ENCODE measurements around the gene FOXE1.

The FOXE1 gene

DNA sequence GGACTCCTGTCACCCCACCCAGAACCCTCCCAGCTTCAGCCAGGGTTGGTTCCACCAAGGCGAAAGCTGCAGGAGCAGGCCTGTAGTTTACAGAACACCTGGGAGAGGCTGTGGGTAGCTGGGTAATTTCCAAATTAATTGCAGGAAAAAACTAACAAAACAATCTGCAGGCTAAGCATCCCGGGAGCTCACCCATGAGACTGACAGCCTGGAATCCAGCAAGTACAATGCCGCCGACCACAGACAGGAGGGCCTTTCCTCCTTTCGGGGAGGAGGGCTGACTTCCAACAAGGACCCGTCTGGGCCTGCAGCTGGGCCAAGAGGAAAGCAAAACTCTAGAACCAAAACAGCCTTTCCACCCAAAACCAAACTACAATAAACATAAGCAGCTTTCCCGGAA is 10.3 kb downstream of the FOXE1 start:
- no peak overlapping the region for H3K4me2 ChIP-seq (ENCODE audit: low read depth, low read length)
- no peaks in the 10 kb centered on the region for H3F3A ChIP-seq (ENCODE audit: insufficient read depth, low read length)
- no peak for DNase-seq
- no peaks in the 10 kb centered on the region for H4K20me1 ChIP-seq (ENCODE audit: insufficient read depth, low read length)
- no peaks in the 10 kb centered on the region for H3K79me2 ChIP-seq (ENCODE audit: low read length)
- no peaks in the 10 kb centered on the region for H3K4me1 ChIP-seq (ENCODE audit: low read length)
- no peak overlapping the region for H3K27ac ChIP-seq (ENCODE audit: low read length)
- H3K36me3 ChIP-seq (replicated peaks; ENCODE audit: insufficient read depth, low read length) = no peaks in the 10 kb centered on the region
- H3K9me2 ChIP-seq (replicated peaks; ENCODE audit: insufficient read depth, low read length) = no peaks in the 10 kb centered on the region
- H3K27me3 ChIP-seq (replicated peaks; ENCODE audit: insufficient read depth, low read length) = peaks cover 4% of the 10 kb centered on the region; the same call in 1 of the 2 replicates
- TF ChIP-seq, protein P1, sequence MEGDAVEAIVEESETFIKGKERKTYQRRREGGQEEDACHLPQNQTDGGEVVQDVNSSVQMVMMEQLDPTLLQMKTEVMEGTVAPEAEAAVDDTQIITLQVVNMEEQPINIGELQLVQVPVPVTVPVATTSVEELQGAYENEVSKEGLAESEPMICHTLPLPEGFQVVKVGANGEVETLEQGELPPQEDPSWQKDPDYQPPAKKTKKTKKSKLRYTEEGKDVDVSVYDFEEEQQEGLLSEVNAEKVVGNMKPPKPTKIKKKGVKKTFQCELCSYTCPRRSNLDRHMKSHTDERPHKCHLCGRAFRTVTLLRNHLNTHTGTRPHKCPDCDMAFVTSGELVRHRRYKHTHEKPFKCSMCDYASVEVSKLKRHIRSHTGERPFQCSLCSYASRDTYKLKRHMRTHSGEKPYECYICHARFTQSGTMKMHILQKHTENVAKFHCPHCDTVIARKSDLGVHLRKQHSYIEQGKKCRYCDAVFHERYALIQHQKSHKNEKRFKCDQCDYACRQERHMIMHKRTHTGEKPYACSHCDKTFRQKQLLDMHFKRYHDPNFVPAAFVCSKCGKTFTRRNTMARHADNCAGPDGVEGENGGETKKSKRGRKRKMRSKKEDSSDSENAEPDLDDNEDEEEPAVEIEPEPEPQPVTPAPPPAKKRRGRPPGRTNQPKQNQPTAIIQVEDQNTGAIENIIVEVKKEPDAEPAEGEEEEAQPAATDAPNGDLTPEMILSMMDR (IDR thresholded peaks at IDR 0.05; ENCODE audit: low read length) = no peak
- TF ChIP-seq EZH2 (optimal IDR thresholded peaks at IDR 0.05; ENCODE audit: low read depth, low read length) = no peak
- TF ChIP-seq EZH2phosphoT487 (IDR thresholded peaks at IDR 0.05; ENCODE audit: low read length) = no peak
- H2AFZ ChIP-seq (ENCODE audit: low read length) = no peak overlapping the region
- H3K9me3 ChIP-seq (replicated peaks; ENCODE audit: insufficient read depth, low read length) = no peaks in the 10 kb centered on the region
- no peak overlapping the region for H3K4me3 ChIP-seq (ENCODE audit: low read length)
- H3K9ac ChIP-seq (ENCODE audit: low read length) = no peak overlapping the region

DNA sequence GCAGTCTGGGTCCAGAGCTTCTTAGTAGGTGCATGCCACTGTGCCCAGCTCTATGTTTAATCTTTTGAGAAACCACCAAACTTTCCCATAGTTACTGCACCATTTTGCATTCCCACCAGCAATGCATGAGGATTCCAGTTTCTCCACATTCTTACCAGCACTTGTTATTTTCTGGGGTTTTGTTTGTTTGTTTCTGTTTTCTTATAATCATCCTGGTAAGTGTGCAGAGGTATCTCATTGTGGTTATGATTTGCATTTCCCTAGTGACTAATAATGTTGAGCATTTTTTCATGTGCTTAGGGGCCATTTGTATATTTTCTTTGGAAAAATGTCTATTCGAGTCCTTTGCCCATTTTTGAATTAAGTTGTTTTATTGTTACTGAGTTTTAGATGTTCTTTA is 11.4 kb downstream of the FOXE1 start:
- Histone ChIP-seq H3K27me3 (replicated peaks; ENCODE audit: insufficient read depth, low read length) (no peaks in the 10 kb centered on the region), H3K79me2 (ENCODE audit: low read length) (no peaks in the 10 kb centered on the region), H3K27ac (ENCODE audit: low read length) (no peak overlapping the region), H3K4me2 (ENCODE audit: low read depth, low read length) (no peak overlapping the region), H3K36me3 (replicated peaks; ENCODE audit: insufficient read depth, low read length) (no peaks in the 10 kb centered on the region), H3F3A (ENCODE audit: insufficient read depth, low read length) (no peaks in the 10 kb centered on the region), H3K4me1 (ENCODE audit: low read length) (no peaks in the 10 kb centered on the region), H4K20me1 (ENCODE audit: insufficient read depth, low read length) (no peaks in the 10 kb centered on the region), H2AFZ (ENCODE audit: low read length) (no peak overlapping the region), H3K9ac (ENCODE audit: low read length) (no peak overlapping the region), H3K9me2 (replicated peaks; ENCODE audit: insufficient read depth, low read length) (no peaks in the 10 kb centered on the region), H3K9me3 (replicated peaks; ENCODE audit: insufficient read depth, low read length) (no peaks in the 10 kb centered on the region), H3K4me3 (ENCODE audit: low read length) (no peak overlapping the region)
- TF ChIP-seq EZH2 (optimal IDR thresholded peaks at IDR 0.05; ENCODE audit: low read depth, low read length) (no peak), EZH2phosphoT487 (IDR thresholded peaks at IDR 0.05; ENCODE audit: low read length) (no peak)
- TF ChIP-seq, protein P1 (IDR thresholded peaks at IDR 0.05; ENCODE audit: low read length) = no peak
- no peak for DNase-seq

DNA sequence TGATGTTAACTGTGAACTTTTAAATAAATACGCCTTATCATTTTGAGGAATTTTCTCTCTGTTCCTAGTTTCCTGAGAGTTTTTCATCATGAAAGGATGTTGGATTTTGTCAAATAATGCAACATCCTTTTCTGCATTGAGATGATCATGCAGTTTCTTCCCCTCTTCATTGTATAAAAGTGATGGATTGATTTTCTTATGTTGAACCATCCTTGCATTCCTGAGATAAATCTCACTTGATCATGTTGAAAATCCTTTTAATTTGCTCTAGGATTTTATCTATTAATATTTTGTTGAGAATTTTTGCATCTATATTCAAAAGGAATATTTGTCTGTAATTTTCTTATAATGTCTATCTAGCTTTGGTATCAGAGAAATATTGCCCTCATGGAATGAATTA is 13.3 kb downstream of the FOXE1 start:
- H3K4me1 ChIP-seq (ENCODE audit: low read length) = no peaks in the 10 kb centered on the region
- H3K9ac ChIP-seq (ENCODE audit: low read length) = no peak overlapping the region
- no peaks in the 10 kb centered on the region for H3K9me3 ChIP-seq (replicated peaks; ENCODE audit: insufficient read depth, low read length)
- no peak overlapping the region for H2AFZ ChIP-seq (ENCODE audit: low read length)
- no peaks in the 10 kb centered on the region for H3K36me3 ChIP-seq (replicated peaks; ENCODE audit: insufficient read depth, low read length)
- TF ChIP-seq, protein P1 (IDR thresholded peaks at IDR 0.05; ENCODE audit: low read length) = no peak
- TF ChIP-seq EZH2phosphoT487 (IDR thresholded peaks at IDR 0.05; ENCODE audit: low read length) (no peak), EZH2 (optimal IDR thresholded peaks at IDR 0.05; ENCODE audit: low read depth, low read length) (no peak)
- no peak overlapping the region for H3K4me3 ChIP-seq (ENCODE audit: low read length)
- DNase-seq = no peak
- H3F3A ChIP-seq (ENCODE audit: insufficient read depth, low read length) = no peaks in the 10 kb centered on the region
- H3K27ac ChIP-seq (ENCODE audit: low read length) = no peak overlapping the region
- H3K79me2 ChIP-seq (ENCODE audit: low read length) = no peaks in the 10 kb centered on the region
- H3K4me2 ChIP-seq (ENCODE audit: low read depth, low read length) = no peak overlapping the region
- H3K27me3 ChIP-seq (replicated peaks; ENCODE audit: insufficient read depth, low read length) = no peaks in the 10 kb centered on the region
- no peaks in the 10 kb centered on the region for H3K9me2 ChIP-seq (replicated peaks; ENCODE audit: insufficient read depth, low read length)
- H4K20me1 ChIP-seq (ENCODE audit: insufficient read depth, low read length) = no peaks in the 10 kb centered on the region

Measured in MM.1S (cell line).